ENCODE measurements around the gene SLC35F4. TPM values are rescaled to one million over a fixed set of nuclear protein-coding genes. Genes with fewer than 3 reads are reported as not detected.

The SLC35F4 gene
- total and polyA plus RNA-seq, 2 donors (not counting 1 experiment from before 2014, with no cell fraction given) = not detected

- DNase-seq (no peak), ATAC-seq (ENCODE audit: low read depth) (no peak)
- no peak overlapping the region for H3K27ac ChIP-seq (ENCODE audit: low read length in 2 of 2)
- no peak overlapping the region for H2AFZ ChIP-seq (ENCODE audit: insufficient read depth, low read depth, low read length, poor library complexity, severe bottlenecking)
- no peak overlapping the region for H3K9ac ChIP-seq (ENCODE audit: low read length)
- Mint-ChIP-seq H3K4me3 (no peak overlapping the region), H3K9me3 (ENCODE audit: insufficient read depth) (peaks cover 11% of the 10 kb centered on the region), H3K4me1 (no peaks in the 10 kb centered on the region), H3K27me3 (no peaks in the 10 kb centered on the region), H3K27ac (no peak overlapping the region)
- H3K4me3 ChIP-seq (ENCODE audit: control extremely low read depth in 1 of 5, extremely low read depth in 1 of 5, insufficient read depth in 1 of 5, low read depth in 2 of 5, low read length in 4 of 5) = no peak overlapping the region
- no peaks in the 10 kb centered on the region for H3K4me1 ChIP-seq (ENCODE audit: control insufficient read depth in 2 of 2, insufficient read depth in 2 of 2, low read length in 2 of 2)
- ChIA-PET CTCF (no interaction called here), POLR2A (interaction anchor here (0.6 kb wide), 1 partner anchor 29 kb away, joined by 3 read pairs; no protein-coding TSS in a partner anchor)
- peaks cover 1 to 15% (median 6%) of the 10 kb centered on the region in 3 donors for H3K9me3 ChIP-seq (ENCODE audit: control extremely low read depth in 1 of 3, control insufficient read depth in 2 of 3, insufficient read depth in 1 of 3, low read length in 2 of 3)
- H3K4me2 ChIP-seq (replicated peaks; ENCODE audit: low read depth, low read length, poor library complexity, severe bottlenecking) = no peak overlapping the region
- H3K79me2 ChIP-seq (ENCODE audit: control insufficient read depth, insufficient read depth, low read length) = no peaks in the 10 kb centered on the region
- WGBS (ENCODE audit: insufficient coverage) = 49% methylated on average over 3 of the region's 5 CpGs
- H3K36me3 ChIP-seq (replicated peaks in 1 of 2; ENCODE audit: control extremely low read depth in 1 of 2, control insufficient read depth in 1 of 2, extremely low read depth in 1 of 2, insufficient read depth in 2 of 2, low read length in 1 of 2) = no peaks in the 10 kb centered on the region
- no peaks in the 10 kb centered on the region for H4K20me1 ChIP-seq (ENCODE audit: control insufficient read depth, insufficient read depth, low read length, poor library complexity, severe bottlenecking)
- H3K27me3 ChIP-seq (replicated peaks in 1 of 4; ENCODE audit: control extremely low read depth in 1 of 4, control insufficient read depth in 3 of 4, insufficient read depth in 4 of 4, low read length in 3 of 4) = no peaks in the 10 kb centered on the region
- no peak for TF ChIP-seq EZH2 (IDR thresholded peaks at IDR 0.05; ENCODE audit: borderline replicate concordance, insufficient read depth, low read depth, low read length, poor library complexity, severe bottlenecking)
- TF ChIP-seq CTCF (IDR thresholded peaks at IDR 0.05) = no peak
- intact Hi-C loops (cut with micrococcal nuclease) = no loop called here
Observed at GRCh38 chr14:57707219-57707618, 158.7 kb downstream of the SLC35F4 start.

- H3K9ac ChIP-seq (ENCODE audit: low read length) = no peak overlapping the region
- no peak overlapping the region for H3K4me3 ChIP-seq (ENCODE audit: control extremely low read depth in 1 of 5, extremely low read depth in 1 of 5, insufficient read depth in 1 of 5, low read depth in 2 of 5, low read length in 4 of 5)
- ChIA-PET CTCF (no interaction called here), POLR2A (no interaction called here)
- no peaks in the 10 kb centered on the region for H3K36me3 ChIP-seq (replicated peaks in 1 of 2; ENCODE audit: control extremely low read depth in 1 of 2, control insufficient read depth in 1 of 2, extremely low read depth in 1 of 2, insufficient read depth in 2 of 2, low read length in 1 of 2)
- H3K4me1 ChIP-seq (ENCODE audit: control insufficient read depth in 2 of 2, insufficient read depth in 2 of 2, low read length in 2 of 2) = no peaks in the 10 kb centered on the region
- H2AFZ ChIP-seq (ENCODE audit: insufficient read depth, low read depth, low read length, poor library complexity, severe bottlenecking) = no peak overlapping the region
- no peak overlapping the region for H3K4me2 ChIP-seq (replicated peaks; ENCODE audit: low read depth, low read length, poor library complexity, severe bottlenecking)
- no peaks in the 10 kb centered on the region for H3K27me3 ChIP-seq (replicated peaks in 1 of 4; ENCODE audit: control extremely low read depth in 1 of 4, control insufficient read depth in 3 of 4, insufficient read depth in 4 of 4, low read length in 3 of 4)
- no peak for DNase-seq
- H3K9me3 Mint-ChIP-seq (ENCODE audit: insufficient read depth) = peaks cover 11% of the 10 kb centered on the region
- no peaks in the 10 kb centered on the region for H3K27me3 Mint-ChIP-seq
- intact Hi-C loops (cut with micrococcal nuclease) = no loop called here
- ATAC-seq (ENCODE audit: low read depth) = no peak
- H3K4me3 Mint-ChIP-seq = no peak overlapping the region
- no peak overlapping the region for H3K27ac ChIP-seq (ENCODE audit: low read length in 2 of 2)
- WGBS (ENCODE audit: insufficient coverage) = no CpG with 5 or more reads among the region's 1 CpG
- TF ChIP-seq CTCF (IDR thresholded peaks at IDR 0.05) (no peak), EZH2 (IDR thresholded peaks at IDR 0.05; ENCODE audit: borderline replicate concordance, insufficient read depth, low read depth, low read length, poor library complexity, severe bottlenecking) (no peak)
- no peaks in the 10 kb centered on the region for H4K20me1 ChIP-seq (ENCODE audit: control insufficient read depth, insufficient read depth, low read length, poor library complexity, severe bottlenecking)
- no peak overlapping the region for H3K27ac Mint-ChIP-seq
- H3K79me2 ChIP-seq (ENCODE audit: control insufficient read depth, insufficient read depth, low read length) = no peaks in the 10 kb centered on the region
- peaks cover 0 to 7% (median 0%) of the 10 kb centered on the region in 3 donors for H3K9me3 ChIP-seq (ENCODE audit: control extremely low read depth in 1 of 3, control insufficient read depth in 2 of 3, insufficient read depth in 1 of 3, low read length in 2 of 3)
- no peaks in the 10 kb centered on the region for H3K4me1 Mint-ChIP-seq
Observed at GRCh38 chr14:57704763-57705162, 161.1 kb downstream of the SLC35F4 start.
